Stimulated activated CD4-positive, alpha-beta T cell treated with anti-CD3 and anti-CD28 coated beads, TNF-alpha, amount 100 ng/mL, for 24 hours (primary cell): Measurements from ENCODE around the gene YWHAE.
"Not testable (repeated sequence)": the region's sequence is repeated elsewhere in the genome, so short reads cannot be mapped to it uniquely, and the experiment has no call there.

ENCODE experiments used
- DNase-seq, 3 experiments: peaks; one replicate each; pipeline ENCODE4 v3.0.0-alpha.2; 2020; ENCODE audit warnings: low read depth in 3 of 3

The YWHAE gene

DNA sequence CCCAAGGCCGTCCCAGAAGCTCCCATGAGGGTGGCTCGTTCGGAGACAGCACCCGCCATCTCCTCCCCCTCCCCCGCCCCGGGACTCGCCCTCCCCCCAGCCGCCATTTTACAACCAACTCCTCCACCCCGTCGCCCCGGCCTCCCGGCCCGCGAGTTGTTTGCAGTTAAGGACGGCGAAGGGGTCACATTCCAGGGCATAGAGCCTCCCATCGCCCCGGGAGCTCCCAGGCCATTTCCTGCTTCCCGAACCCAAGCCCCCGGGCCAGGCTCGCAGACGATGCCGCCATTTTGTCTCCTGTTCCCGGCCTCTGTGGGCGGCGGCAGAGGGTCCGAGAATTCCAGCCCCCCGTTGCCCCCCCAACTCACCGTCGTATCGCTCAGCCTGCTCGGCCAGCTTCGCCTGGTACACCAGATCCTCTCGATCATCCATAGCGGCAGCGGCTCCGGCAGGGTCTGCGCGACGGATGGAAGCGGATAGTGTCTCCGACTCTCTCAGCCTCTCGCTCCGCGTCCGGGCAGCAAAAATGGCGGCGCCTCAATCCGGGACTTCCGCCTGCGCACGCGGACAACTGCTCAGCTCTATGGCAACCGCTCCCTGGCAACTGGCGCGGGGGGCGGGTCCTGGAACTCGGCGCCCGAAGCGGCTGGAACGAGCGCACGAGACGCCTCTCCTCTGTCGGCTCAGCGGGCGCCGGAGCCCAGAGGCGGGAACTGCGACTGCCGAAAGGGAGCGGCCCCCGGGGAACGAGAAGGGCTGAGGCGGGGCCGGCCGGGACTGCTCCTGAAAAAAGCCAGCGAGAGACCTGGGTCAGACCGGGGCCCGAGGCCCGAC is at the start of gene YWHAE:
YWHAE (minus strand) TSS at position 544 of the 834 bp plus-strand sequence; CDS start at position 432, 112 bp downstream.
- DNase-seq = peak; percentile 93 to 98 (median 94)

DNA sequence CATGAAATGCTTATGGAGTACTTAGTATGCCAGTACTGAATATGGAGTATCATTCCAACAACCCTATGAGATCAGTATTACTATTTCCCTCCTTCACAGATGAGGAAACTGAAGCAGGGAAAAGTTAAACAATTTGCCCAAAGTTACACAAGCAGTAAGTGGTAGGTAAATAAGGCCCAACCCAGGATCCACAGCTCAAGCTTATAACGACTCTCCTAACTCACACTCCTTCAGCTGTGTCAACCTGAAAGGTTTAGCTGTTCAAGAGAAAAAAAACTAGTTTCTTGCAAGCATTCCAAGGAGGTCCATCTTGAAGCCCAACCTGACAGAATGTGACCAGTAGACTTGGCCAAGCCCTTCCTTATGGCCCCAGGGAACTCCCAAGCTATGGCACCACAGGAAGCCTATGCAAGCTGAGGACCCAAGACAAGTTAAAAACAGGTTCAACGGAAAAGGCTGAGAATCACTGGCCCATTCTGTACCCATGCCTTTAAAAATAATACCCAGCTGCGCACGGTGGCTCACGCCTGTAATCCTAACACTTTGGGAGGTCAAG is 49.5 kb upstream of the YWHAE start:
- DNase-seq = no peak

DNA sequence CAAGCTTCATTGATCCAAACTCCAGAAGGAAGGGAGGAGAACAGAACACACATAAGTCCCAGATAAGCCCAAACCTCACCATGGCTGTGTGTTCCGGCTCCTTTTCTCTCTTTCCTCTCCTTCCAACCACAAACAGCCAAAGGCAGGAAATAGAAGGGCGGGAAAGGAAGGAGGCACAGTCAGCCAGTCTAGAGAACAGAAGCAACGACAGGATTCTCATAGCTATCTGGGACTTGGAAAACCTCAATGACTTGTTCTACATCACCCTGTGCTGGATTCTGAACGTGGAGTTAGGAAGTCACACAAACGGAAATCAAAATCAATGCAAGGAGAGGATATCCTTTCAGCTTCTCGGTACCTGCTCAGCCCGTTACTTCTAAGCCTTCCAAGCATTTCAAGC is 47.0 kb upstream of the YWHAE start:
- DNase-seq = no peak

DNA sequence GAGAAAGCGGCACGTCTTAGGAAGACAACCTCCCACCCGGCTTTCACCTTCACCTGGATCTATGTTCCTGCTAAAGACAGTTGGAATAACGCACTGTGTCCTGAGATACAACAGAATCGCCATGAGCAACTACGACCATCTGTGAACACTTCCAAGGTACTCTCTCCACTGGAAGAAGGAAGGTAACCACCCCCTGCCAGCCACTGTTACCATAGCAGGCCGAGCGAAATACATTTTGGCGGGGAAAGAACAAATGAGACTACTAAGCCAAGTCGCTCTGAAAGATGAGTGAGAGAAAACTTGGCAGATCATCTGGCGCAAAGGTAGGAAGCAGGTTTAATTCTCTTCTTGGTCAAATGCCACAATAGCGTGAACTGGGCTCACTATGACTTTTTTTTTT is 46.2 kb upstream of the YWHAE start:
- DNase-seq = no peak

DNA sequence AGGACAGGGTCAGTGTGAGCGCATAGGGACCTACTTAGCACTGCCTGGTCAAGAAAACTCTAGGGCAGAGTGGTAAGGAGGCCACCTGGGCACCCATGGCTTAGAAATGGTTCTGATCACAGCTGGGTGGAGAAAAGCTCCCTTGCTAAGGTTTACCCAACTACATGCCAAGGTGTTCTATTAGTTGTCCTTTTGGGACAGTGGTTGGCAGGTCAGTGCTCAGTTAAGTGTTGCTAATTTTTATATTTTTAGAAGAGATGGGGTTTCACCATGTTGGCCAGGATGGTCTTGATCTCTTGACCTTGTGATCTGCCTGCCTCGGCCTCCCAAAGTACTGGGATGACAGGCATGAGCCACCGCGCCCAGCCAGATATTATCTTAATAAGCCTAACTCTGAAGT is 45.7 kb upstream of the YWHAE start:
- DNase-seq = not testable (repeated sequence)

DNA sequence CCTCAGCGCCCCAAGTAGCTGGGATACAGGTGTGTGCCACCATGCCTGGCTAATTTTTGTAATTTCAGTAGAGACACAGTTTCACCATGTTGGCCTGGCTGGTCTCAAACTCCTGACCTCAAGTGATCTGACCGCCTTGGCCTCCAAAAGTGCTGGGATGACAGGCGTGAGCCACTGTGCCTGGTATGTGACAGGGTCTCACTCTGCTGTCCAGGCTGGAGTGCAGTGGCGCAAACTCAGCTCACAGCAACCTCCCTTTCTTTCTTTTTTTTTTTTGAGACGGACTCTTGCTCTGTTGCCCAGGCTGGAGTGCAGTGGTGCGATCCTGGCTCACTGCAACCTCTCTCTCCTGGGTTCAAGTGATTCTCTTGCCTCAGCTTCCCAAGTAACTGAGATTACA is 42.7 kb upstream of the YWHAE start:
- not testable (repeated sequence) for DNase-seq

DNA sequence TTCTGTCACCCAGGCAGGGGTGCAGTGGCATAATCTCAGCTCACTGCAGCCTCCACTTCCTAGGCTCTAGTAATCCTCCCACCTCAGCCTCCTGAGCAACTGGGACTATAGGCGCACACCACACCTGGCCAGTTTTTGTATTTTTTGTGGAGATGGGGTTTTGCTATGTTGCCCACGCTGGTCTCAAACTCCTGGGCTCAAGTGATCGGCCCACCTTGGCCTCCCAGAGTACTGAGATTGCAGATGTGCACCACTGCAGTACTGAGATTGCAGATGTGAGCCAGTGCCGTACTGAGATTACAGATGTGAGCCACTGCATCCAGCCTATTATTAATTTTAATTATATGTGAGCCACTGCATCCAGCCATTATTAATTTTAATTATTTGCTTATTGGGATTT is 42.2 kb upstream of the YWHAE start:
- no peak for DNase-seq

DNA sequence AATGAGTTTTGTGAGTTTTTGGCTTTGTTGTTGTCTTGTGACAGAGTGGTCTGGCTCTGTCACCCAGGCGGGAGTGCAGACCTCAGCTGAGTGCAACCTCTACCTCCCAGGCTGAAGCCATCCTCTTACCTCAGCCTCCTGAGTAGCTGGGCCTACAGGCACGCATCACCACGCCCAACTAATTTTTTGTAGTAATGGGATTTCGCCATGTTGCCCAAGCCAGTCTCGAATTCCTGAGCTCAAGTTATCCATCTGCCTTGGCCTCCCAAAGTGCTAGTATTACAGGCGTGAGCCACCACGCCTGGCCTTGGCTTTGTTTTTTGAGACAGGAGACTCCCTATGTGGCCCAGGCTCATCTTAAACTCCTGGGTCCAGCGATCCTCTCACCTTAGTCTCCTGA is 40.9 kb upstream of the YWHAE start:
- no peak for DNase-seq

DNA sequence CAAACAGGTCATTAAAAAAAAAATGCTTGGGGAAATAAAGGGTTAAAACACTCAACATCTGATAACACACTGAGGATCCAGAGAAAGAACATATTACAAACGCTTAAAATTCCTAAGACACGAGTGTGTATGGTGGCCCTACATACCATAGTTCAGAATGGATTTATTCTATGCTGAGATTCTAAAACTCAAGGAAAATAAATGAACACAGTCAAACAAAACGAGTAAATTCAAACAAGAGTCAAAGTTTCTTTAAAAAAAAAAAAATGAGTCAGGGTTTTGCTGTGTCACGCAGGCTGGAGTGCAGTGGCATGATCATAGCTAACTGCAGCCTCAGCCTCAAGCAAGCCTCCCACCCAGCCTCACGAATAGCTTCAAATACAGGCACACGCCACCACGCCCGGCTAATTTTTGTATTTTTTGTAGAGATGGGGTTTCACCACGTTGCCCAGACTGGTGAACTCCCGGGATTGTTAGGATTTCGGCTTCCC is 38.6 kb upstream of the YWHAE start:
- DNase-seq = no peak

DNA sequence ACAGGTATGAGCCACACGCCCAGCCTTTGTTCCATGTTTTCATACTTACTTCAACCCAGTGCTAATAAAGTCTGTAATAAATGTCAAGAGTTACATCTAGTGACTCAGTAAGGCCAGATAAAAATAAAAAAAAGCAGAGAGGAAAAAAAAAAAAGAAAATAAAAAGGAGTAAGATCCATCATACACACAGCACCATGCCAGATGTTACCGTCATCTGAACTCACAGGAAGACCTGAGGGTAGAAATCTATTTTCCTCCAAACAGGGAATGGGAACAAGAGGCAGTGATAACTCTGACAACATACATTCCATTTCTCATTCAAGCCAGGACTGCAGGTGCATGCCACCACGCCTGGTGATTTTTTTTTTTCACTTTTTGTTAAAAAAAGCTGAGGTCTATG is 35.3 kb upstream of the YWHAE start:
- DNase-seq = no peak

DNA sequence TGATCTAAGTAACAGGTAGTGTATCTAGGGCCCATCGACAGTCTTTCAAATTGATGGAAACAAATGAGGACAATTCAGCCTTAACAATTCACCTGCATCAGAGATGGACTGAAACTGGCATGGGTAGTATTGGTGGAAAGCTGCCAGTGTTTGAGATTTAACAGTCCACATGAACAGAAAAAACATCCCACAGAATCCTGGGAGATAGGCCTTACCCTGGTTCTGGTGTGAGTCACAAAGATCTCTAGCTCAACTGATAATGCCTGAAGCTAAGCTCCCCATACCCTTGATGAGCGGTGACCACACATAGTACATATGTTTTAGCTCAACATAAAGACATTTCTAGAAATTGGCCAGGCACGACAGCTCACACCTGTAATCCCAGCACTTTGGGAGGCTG is 34.1 kb upstream of the YWHAE start:
- no peak for DNase-seq

DNA sequence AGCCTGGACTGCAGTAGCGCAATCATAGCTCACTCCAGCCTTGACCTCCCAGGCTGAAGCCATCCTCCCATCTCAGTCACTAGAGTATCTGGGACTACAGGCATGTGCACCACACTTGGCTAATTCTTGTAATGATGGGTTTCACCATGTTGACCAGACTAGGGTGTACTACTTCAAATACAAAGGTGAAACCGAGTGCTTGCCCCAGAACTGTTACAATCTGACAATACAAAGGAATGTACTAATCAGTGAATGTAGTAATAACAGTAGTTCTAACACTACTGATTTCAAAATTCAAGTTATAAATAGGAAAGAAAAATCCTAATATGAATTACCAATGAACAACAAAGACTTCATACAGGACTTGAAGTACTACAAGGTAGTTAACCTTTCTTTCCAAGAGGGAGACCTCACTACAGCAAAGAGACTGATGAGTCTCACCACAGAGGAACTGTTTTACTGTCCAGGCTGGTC is 31.6 kb upstream of the YWHAE start:
- no peak for DNase-seq

DNA sequence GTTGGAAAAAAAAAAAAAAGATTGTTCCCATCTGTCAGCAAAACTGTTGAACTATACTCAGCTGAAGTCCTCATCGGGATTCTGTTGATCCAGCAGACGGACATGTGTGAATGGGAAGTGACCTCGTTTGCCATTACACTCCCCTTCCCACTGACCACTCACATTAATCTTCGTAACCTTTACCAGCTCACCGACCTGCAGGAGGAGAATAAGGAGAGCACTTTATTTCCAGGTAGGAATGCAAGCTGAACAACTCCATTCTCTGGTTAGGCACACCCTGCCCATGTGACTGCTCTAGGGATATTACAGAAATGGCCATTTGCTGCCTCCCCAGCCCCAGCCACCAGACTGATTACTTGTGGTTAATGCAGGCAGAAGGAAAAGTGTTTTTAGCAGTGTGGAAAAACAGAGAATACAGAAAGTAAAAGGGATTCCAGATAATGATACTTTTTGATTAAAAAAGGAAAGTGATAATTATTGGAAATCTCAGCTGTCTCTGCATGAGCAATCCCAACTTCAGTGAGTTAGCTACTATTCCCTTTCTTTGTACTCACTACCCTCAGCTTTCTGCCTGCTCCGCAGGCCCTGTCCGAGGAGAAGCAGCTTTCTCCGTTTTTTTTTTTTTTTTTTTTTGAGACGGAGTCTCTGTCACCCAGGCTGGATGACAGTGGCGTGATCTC is 23.6 kb upstream of the YWHAE start:
- no peak for DNase-seq

DNA sequence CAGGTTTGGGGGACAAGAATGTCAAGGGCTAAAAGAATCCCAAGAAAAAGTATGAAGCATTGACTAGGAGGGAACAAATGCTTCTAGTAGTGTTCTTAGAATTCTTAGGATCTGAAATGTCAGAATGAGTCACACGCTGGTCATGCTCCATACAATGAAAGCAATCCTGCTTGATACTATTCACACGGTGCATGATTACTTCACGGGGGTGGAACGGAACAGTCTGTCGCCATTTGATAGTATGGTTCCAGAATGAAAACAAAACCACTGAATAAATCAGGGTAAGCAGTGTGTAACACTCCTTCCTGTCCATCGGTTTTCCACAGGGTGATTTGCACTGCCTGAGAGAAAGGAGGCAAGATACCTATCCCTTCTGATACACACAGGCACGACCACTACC is 22.9 kb upstream of the YWHAE start:
- DNase-seq = no peak

DNA sequence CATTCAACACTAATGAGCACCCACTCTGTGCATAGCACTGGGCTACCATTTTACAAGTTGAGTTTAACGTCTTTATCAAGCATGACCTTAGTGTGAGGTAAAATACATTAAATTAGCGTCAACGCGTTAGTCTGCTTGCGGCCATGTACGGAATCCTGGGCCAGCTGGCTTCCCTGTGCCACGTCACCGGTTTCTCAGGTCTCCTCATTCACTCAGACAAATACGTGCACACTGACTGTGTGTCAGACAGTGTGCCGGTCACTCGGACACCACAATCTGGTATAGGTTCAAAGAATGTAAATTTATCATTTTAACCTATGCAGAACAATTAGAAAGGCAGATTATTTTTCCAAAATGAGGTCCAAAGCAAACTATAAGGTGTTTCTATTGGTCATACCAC is 21.4 kb upstream of the YWHAE start:
- DNase-seq = no peak

DNA sequence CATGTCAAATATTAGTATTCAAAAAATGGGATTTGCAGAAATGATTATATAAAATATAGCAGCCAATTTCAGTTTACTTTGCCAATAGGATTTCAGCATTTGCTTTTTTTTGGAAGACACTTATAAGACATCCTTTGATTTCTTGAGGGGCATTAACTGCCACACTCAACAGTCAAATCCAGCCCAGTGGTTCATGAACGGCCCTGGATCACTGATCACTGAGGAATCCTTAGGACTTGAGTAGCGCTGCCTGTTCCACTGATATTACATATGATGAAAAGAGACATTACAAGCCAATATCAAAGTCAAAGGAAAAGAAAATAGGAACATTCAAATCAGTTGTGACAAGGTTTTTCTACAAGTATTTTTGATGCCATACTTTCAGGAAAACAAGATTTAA is 21.0 kb upstream of the YWHAE start:
- no peak for DNase-seq

DNA sequence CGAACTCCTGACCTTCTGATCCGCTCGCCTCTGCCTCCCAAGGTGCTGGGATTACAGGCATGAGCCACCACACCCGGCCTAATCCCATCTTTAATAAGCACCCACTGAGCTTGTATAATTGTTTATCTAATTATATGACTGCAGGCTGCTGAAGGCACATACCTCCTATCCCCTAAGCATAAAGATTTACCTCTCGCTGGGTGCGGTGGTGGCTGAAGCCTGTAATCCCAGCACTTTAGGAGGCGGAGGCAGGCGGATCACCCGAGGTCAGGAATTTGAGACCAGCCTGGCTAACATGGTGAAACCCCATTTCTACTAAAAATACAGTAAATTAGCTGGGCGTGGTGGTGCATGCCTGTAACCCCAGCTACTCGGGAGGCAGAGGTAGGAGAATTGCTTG is 20.1 kb upstream of the YWHAE start:
- DNase-seq = no peak

DNA sequence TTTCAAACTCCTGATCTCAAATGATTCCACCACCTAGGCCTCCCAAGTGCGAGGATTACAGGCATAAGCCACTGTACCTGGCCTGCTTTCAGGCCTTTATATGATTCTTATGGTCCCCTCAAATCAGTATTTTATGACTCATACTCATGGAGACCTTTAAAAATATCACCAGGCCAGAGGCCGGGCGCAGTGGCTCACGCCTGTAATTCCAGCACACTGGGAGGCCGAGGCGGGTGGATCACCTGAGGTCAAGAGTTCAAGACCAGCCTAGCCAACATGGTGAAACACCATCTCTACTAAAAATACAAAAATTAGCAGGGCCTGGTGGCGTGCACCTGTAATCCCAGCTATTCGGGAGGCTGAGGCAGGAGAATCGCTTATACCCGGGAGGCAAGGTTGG is 18.5 kb upstream of the YWHAE start:
- not testable (repeated sequence) for DNase-seq

DNA sequence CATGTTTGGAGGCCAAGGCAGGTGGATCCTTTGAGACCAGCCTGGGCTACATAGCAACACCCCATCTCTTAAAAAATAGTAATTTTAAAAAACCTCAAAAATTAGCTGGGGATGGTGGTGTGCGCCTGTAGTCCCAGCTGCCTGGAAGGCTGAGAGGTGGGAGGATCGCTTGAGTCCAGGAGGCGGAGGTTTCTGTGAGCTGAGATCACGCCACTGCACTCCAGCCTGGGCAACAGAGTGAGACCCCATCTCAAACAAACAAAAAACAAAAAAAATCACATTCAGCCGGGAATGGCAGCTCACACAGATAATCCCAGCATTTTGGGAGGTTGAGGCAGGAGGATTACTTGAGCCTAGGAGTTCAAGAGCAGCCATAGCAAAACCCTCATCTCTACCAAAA is 16.4 kb upstream of the YWHAE start:
- DNase-seq = no peak

DNA sequence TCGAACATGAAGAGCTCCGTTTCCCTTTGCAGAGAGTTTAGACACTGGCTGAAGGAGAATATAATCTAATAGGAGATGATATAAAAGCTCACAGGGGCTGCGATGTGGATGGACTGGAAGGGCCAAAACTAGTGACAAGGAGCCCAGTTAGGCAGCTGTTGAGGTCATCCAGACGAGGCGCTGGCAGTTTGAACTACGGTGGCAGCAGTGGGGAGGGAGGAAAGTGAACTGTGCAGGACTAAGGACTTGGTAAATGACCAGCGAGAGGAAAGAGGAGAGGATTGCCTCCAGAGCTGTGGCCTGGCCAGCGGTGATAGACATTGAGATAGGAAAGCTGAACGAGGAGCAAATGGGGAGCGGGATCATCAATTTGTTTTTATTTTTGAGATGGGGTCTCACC is 14.6 kb upstream of the YWHAE start:
- no peak for DNase-seq

DNA sequence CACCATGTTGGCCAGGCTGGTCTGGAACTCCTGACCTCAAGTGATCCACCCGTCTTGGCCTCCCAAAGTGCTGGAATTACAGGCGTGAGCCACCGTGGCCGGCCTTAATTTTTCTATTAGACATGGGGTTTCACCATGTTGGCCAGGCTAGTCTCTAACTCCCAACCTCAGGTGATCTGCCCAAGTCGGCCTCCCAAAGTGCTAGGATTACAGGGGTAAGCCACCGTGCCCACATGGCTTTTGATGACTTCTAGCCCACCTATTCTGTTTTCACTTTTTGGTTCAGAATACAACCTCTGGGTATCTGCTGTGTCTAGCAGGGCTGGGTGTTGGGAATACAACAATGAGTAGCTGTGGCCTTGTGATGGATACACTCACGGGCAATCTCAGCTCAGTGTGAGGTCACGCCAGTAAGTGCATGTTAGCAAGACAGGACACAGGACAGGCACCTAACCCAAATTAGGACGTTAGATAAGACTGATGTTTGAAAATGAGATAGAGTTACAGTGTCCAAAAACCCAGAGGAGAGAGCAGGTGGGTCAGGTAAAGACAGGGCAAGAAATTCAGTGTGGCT is 14.1 kb upstream of the YWHAE start:
- DNase-seq = no peak

DNA sequence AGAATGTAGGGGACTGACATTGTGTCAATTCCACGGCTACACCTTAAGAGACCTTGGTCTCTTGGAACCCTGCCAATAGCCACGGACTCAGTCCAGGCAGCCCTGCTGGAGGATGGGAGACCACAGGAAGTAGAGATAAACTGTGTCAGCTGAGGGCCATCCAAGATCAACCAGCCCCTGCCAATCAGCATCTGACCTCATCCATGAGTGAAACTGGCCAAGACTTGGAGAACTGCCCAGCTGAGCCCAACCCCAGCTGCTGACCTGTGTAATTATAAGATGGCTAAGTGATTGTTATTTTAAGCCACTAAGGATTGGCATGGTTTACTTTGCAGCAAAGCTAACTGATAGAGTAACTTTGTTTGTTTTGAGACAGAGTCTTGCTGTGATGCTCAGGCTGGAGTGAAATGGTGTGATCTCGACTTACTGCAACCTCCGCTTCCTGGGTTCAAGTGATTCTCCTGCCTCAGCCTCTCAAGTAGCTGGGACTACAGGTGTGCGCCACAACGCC is 13.3 kb upstream of the YWHAE start:
- DNase-seq = no peak
